Stimulated activated CD4-positive, alpha-beta T cell treated with anti-CD3 and anti-CD28 coated beads, Interleukin-2, amount 100 ng/mL, for 48 hours (primary cell): ENCODE data around the gene LHFPL5.

Experiments
- DNase-seq, 2 donors: peaks; one replicate each; pipeline ENCODE4 v3.0.0-alpha.2; 2020

Gene LHFPL5

GRCh38 chr6:35794536-35795452 is 10.4 kb upstream of the LHFPL5 start:
- DNase-seq = no peak

GRCh38 chr6:35795453-35796071 is 9.6 kb upstream of the LHFPL5 start:
- DNase-seq = no peak

GRCh38 chr6:35796236-35796635 is 8.9 kb upstream of the LHFPL5 start:
- DNase-seq = no peak

- DNase-seq = no peak
Measured at GRCh38 chr6:35797837-35798526, 7.2 kb upstream of the LHFPL5 start.

- no peak for DNase-seq
Measured at GRCh38 chr6:35798706-35799105, 6.4 kb upstream of the LHFPL5 start.

- DNase-seq = no peak
Measured at GRCh38 chr6:35801148-35801547, 4.0 kb upstream of the LHFPL5 start.

- no peak for DNase-seq
Measured at GRCh38 chr6:35808688-35809087, 3.5 kb downstream of the LHFPL5 start.

- no peak for DNase-seq
Measured at GRCh38 chr6:35809809-35810208, 4.7 kb downstream of the LHFPL5 start.

- DNase-seq = no peak
Measured at GRCh38 chr6:35810971-35811698, 6.0 kb downstream of the LHFPL5 start.

GRCh38 chr6:35811699-35811995 is 6.5 kb downstream of the LHFPL5 start:
- DNase-seq = no peak

- DNase-seq = no peak
Measured at GRCh38 chr6:35817515-35817914, 12.4 kb downstream of the LHFPL5 start.

GRCh38 chr6:35823601-35824000 is 18.4 kb downstream of the LHFPL5 start:
- no peak for DNase-seq

- no peak for DNase-seq
Measured at GRCh38 chr6:35824552-35825192, 19.5 kb downstream of the LHFPL5 start.

- no peak for DNase-seq
Measured at GRCh38 chr6:35829306-35829705, 24.2 kb downstream of the LHFPL5 start.

- DNase-seq = no peak
Measured at GRCh38 chr6:35831257-35832007, 26.3 kb downstream of the LHFPL5 start.

GRCh38 chr6:35833536-35833935 is 28.4 kb downstream of the LHFPL5 start:
- no peak for DNase-seq

GRCh38 chr6:35839019-35839418 is 33.9 kb downstream of the LHFPL5 start:
- DNase-seq = no peak

- DNase-seq = no peak
Measured at GRCh38 chr6:35842381-35842780, 37.2 kb downstream of the LHFPL5 start.

GRCh38 chr6:35844290-35844689 is 39.1 kb downstream of the LHFPL5 start:
- DNase-seq = no peak

- DNase-seq = no peak
Measured at GRCh38 chr6:35850208-35850607, 45.1 kb downstream of the LHFPL5 start.

- no peak for DNase-seq
Measured at GRCh38 chr6:35852994-35853393, 47.8 kb downstream of the LHFPL5 start.

GRCh38 chr6:35856250-35856649 is 51.1 kb downstream of the LHFPL5 start:
- DNase-seq = no peak
